HL-60/S4 treated with phorbol 12-myristate 13-acetate at 8.2 ng/mL for 4 days and 3 days (cell line): ENCODE data around the gene EPG5.
"Not testable (repeated sequence)": the region's sequence is repeated elsewhere in the genome, so short reads cannot be mapped to it uniquely, and the experiment has no call there.

ENCODE experiments used
- in situ Hi-C: fragments of 300-500 bp; cut with MboI; formaldehyde crosslinking; loops from 2 replicates; pipeline ENCODE4 v1.15.0; 2022; ENCODE audit warnings: low sequenced_read_pairs

EPG5 gene

DNA sequence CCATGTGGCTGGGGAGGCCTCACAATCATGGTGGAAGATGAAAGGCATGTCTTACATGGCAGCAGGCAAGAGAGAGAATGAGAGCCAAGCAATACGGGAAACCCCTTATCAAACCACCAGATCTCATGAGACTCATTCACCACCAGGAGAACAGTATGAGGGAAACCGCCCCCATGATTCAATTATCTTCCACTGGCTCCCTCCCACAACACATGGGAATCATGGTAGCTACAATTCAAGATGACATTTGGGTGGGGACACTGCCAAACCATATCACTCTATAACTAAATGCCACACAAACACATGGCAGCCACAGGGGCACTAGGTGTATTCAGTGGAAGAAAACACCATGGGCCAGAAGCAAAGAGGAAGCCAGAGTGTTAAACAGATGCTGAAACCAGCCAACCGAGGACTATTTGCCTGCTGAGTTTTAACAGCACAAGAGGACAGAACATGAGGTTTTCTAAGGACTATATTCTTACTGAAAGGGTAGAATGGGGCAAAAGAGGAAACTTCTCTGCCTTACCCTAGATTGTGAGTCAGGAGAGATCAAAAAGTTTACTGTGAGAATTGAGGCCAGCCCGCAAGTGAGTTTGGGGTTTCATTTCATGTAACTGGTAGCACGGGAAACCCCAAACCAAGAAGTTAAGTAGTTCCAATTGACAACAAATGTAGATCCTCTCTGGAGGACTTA lies 92.5 kb downstream of the EPG5 start:
- in situ Hi-C loops: no loop called here

DNA sequence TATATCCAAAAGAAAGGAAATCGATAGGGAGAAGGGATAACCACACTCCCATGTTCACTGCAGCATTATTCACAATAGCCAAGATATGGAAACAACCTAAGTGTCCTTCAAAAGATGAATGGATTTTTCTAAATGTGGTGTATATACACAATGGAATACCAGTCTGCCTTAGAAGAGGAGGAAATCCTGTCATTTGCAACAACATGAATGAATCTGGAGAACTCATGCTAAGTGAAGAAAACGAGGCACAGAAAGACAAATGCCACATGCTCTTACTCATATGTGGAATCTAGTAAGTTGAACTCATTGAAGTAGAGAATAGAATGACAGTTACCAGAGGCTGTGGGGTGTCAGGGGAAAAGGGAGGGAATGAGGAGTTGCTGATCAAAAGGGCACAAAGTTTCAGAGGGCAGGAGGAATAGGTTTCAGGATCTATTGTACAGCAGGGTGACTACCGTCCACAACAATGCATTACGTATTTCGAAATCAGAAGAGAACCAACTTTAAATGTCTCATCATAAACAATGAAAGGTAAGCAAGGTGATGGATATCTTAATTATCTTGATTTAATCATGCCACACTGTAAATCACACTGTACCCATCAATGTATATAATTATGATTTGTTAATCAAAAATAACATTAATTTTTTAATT lies 95.6 kb downstream of the EPG5 start:
- in situ Hi-C loops: no loop called here

DNA sequence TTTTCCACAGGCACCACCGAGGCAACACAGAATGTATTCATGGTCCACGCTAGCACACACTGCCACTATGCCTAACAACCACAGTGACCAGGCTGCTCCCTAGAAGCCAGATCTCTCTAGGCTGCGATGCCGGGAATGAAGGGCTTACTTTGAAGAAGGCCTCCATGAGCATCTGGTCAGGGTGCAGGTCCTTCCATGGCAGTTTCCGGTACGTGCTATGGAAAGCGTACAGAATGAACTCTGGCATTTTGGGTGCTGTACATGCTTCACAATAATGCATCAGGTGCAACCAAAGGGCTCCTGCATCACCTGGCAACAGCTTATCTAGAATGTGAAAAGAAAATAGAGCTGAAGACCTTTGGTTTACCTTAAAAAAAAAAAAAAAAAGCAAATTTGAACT lies 96.7 kb downstream of the EPG5 start:
- in situ Hi-C loops: no loop called here

DNA sequence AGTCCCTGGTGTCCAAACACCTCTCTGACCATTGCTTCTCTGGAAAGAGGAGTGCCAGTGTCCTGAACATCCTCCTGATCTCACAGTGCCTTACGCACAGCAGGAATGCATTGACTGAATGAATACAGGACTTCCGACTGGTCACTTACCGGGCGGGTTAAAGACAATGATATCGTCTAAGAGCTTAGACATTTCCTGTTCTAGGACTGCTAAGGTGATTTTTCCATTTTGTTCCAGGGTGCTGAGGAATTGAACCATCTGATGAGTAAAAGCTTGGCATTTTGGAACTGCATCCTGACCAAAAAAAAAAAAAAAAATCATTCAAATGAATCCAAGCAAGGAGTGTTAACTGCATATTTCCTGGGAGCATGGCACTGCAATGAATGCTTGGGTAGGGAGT lies 101.7 kb downstream of the EPG5 start:
- in situ Hi-C loops: no loop called here

DNA sequence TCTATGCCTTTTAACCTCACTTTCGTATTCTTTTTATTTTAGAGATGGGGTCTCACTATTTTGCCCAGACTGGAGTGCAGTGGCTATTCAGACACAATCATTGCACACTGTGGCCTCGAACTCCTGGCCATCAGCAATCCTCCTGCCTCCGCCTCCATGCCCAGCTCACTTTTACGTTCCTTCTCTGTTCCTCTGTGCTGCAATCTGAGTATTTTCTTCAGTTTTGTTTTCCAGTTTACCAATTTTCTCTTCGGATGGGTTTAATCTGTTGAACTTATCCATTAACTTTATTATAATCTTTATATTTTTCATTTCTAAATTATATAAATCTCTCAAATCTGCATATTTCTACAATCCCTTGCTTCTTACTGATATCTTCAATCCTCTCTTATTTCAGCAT lies 103.0 kb downstream of the EPG5 start:
- in situ Hi-C loops: no loop called here

DNA sequence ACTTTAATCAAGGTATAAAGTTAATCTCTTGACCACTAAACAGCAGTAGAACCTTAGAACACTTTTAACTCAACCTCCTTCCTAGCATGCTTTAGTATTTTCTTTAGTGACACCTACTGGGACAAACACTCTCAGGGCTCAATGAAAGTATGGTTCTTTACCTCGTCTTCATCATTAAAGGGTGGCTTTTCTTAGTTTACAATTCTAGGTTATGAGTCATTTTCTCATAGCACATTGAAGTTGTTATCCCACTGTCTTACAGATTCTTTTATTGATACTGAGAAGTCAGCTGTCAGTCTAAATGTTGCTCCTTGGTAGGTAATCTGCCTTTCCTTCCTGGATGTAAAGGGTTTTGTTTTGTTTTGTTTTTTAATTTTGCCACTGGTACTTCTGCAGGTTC lies 103.7 kb downstream of the EPG5 start:
- in situ Hi-C loops: no loop called here

DNA sequence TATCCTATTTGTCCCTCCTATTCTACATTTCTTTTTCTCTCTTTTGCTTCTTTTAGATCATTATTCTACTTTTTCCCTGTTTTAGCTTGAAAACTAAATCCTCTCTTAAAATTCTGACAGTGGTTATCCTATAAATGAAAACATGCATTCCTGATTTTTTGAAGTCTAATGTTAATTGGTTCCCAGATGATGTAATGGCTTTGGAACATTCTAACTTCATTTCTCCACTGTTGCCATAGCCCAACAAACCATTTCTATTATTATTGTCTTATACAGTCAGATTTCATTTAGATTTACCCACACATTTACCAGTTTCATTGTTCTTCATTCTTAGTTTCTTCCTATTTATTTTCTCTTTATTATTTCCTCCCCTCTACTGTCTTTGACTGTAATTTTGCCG lies 105.2 kb downstream of the EPG5 start:
- in situ Hi-C loops: no loop called here

DNA sequence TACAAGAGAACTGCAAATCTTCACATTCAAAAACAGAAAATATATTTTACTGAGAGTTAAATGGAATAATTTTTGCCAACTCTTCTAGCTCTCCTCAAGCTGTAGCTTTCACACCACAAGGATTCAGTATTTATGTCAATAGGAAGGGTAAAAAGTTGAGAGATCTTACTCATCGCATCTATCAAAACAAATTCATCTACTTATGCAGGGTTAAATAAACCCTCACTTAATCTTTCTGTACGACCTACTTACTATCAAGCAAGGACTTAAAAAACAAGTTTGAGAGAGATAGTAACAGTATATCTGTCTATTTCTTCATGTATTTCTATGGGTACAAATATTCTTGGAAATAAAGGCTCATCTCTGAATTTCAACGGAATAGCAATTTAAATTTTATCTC lies 106.2 kb downstream of the EPG5 start:
- in situ Hi-C loops: no loop called here

DNA sequence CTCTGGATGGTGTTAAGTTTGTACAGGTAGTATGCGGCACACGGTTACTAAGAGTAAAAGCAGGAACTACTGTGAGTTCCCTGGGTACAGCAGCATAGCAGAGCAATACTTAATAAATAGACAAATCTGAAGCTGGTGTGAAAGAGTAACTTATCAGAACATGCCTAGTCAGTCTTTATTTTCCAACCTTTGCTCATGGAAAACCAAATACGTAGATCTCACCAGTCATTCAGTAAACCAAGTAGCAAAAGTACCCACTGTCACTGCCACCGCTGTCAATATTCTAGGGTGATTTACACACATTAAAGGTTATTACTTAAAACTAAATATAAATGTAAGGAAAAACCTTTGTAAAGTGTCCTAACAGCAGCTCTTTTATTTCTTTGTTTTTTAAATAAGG lies 106.6 kb downstream of the EPG5 start:
- in situ Hi-C loops: no loop called here

DNA sequence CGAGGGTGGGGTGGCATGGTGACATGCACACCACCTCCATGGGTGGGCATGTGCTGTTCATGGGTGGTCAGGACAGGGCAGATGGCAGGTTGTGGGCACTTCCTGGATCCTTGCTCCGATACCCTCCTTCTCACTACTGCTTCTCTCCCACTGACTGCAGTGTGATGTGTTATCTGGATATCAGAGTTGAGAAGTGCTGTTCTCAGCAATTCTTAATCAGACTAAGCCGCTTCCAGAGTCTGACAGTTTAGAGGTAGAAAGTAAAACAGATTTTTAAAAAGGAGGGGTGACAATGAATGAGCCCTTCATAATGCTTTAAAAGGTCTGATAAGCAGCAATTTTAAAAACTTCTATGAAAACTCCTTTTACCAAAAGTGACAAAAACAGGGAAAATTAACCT lies 107.8 kb downstream of the EPG5 start:
- in situ Hi-C loops: no loop called here

DNA sequence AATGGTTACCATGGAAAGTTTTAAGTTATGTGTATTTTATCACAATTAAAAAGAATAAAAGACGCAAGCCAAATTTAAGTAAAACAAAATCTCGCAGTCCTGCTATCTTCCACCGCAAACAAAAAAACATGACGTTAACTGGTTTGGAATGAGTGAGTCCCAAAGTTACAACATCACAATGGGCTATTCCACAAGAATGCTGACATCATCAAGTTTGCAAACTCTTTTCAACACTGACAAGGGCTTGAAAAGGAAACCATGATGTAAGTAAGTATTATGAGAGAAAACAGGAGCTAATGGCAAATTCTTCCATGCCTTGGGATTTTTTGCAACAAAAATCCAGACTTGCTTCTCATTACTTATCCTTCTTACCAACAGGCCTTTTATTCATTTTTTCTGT lies 110.6 kb downstream of the EPG5 start:
- in situ Hi-C loops: no loop called here

DNA sequence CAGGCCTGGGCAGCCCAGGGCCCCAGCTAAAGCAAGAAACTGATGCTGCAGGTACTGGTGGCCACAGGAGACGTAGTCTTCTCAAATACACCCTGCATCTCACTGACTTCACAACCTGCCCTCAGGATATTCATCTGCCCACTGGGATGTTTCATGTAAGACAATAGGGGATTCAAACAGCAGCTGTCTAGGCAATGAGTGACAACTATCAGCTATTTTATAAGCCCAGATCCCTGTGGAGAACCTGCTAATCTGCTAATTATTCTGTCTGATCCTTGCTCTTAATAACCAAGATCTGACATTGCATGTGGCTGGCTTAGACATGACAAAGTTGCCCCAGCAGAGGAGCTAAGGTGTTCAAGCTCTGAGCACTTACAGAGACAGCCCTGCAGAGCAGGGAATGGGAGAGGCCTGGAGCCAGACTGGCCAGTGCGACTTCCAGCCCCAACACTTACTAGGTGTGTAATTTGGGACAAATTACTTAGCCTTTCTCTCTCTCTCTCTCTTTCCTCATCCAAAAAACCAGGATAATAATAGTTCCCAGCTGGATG lies 113.0 kb downstream of the EPG5 start:
- in situ Hi-C loops: no loop called here

DNA sequence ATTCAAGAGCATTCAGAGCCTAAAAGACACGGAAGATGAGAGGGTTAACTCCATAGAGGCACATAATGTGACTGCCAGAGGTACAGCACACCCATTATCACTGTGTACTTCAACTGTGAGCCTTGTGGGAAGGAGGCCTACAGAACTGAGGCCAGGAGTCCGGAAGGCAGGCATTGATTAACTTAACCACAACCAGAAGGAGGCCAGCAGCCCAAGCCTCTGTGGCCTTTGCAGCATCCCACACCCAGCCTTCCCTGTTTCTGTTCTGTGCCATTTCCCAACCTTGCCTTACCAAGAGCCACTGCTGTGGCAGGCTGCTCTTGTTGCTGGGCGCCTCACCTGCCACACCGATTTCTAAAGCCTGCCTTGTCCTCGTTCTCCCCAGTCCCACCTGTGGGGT lies 114.5 kb downstream of the EPG5 start:
- in situ Hi-C loops: no loop called here

DNA sequence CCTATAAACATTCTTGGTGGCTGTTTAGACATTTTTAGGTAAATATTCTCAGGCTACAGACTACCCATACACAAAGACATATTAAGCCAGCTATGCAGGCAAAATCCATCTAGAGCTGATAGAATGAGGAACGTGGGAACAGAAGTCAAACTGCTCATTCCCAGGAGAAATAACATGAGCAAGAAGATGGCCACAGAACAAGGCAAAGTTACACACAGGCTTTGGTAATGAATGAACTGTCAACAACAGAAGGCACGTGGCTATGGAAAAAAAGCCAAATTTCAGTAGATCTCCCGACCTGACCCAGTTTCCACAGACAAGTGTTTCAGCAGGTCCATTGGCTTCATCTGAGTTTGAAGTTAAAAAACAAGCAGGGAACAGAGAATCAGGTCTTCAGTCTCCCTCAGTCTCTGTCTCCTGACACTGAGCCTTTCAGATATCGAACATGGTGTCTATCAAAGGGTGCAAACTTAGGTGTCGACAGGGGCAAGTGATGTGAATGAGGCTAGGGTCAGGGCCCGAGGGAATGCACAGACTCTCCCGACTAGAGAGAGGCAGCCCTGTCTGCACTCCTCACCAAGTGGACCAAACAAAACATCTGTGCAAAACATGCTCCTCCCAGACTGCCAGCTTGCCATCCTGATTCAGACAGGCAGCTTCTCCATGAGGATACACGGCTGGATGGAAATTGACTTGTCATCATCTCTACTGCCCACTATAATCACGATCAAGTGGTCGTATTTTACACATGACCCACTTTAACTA lies 115.8 kb downstream of the EPG5 start:
- in situ Hi-C loops: no loop called here

DNA sequence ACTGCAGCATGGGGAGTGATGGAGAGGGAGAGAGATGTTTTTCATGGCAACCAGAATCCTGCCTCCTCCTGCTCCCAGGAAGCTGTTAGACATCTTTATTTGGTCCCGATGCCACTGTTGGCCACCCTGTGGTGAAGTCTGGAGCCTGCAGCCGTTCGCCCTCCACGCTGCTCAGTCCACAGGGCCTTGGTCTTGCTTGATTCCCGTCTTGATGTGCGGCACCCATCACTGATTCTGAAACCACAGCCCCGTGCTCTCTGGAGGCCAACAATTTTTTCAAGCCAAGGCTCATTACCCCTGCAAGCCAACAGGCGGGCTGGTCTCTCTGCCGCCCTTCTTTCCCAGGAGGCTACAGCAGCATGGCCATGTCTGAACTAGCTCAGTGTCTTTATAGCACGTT lies 117.1 kb downstream of the EPG5 start:
- in situ Hi-C loops: no loop called here

DNA sequence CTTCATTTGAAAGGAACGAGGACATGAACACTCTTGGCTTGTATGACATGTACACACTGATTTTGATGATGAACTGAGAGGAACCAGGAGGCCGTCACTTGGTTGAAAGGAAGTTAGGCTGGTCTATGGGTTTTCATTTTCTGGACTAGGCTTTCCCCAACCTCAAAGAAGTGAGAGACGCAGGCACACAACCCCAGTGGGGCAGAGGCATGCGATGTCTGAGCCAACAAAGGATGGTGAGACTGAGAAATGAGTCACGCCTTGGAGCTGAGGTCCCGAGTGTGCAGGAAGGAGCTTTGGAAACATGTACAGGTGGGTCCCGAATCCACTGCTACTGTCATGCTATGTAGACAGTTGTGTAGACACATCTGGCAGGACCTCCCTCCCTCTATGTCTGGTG lies 117.6 kb downstream of the EPG5 start:
- in situ Hi-C loops: no loop called here

DNA sequence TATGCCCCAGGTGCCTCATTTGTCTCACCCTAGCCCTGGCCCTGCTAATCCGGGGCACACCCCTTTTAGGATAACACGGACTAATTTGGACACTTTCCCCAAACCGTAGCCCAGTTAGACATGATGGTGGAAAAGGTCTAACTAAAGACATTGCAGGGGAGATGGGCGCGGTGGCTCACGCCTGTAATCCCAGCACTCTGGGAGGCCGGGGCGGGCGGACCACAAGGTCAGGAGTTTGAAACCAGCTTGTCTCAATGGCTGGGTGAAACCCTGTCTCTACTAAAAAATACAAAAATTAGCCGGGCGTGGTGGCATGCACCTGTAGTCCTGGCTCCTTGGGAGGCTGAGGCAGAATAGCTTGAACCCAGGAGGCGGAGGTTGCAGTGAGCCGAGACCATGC lies 118.5 kb downstream of the EPG5 start:
- in situ Hi-C loops: not testable (repeated sequence)

DNA sequence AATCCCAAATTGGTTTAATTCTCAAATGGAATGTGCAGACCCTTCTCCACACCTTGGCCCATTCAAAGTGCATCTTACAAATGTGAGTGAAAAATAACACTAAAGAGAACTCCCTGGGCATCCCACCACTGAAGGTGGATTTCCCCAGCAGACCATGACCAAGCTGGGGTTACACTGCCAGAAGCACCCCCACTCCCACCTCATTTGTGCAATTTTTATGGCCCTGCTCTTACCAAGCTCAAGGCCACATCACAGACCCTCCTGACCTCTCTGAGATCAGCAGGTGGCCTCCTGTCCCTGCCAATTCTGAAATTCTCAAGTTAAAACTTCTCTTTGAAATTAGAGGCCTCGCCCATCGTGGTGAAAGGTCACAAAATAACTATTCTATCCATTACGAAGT lies 120.0 kb downstream of the EPG5 start:
- in situ Hi-C loops: no loop called here

DNA sequence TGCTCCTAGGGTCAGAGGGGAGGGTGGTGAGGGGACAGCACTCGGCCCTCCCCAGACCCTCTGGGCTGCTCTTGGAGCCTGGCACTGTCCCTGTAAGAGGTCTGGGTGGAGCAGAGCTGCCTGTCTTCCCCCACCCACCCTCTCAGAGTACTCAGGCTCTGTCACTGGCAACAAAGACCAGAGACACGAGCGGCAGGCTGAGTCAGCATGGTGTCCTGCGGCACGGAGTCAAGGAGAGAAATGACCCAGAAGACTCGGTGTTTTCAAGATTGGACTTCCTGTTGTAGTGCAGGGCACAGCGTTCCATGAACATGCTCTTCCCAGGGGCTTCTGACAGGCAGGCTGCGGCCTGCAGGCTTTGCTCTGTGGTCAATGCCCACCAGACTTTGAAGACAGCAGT lies 121.7 kb downstream of the EPG5 start:
- in situ Hi-C loops: no loop called here

DNA sequence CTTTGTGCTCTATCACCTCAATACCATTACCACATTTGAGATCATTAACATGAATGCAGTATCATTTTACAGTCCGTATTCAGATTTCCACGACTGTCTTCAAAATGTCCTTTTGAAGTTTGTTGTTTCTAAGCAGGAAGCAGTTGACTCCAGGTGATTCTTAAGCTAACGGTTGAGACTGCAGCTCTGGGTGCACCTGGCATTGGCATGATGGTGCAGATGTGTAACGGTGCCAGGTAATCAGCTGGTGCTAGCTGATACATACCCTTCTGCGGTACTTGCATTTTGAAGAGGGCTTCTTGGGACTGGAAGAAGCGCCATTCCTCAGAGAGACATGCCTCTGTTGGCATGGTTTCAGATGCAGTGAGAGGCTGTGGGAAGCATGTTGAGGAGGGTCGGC lies 122.2 kb downstream of the EPG5 start:
- in situ Hi-C loops: no loop called here

DNA sequence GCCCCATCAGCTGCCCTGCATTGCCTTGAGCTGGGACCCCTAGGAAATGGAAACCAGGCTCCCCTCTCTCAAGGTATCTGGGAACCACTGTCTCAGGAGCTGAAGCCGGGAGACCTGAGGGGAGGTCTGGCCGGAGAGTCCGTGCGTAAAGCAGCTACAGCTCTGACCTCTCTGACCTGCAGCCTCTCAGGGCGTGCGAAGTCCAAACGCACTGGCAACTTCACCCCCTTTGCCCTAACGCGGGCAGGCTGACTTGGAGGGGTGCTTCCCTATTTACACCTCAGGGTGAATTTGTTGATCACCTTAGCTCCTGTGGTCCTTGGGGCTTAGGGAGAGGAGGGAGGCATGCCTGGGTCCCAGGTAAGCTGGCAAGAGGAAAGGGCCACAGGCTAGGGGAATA lies 124.1 kb downstream of the EPG5 start:
- in situ Hi-C loops: no loop called here
